ENCODE data around the gene FIZ1.

The FIZ1 gene

GRCh38 chr19:55635334-55635717, 36.0 kb upstream of the FIZ1 start:
- no peak for DNase-seq (ENCODE audit: low read depth)
- peak overlapping the region; percentile 100 for H3K4me3 ChIP-seq (ENCODE audit: low read length)
- TF ChIP-seq CTCF (conservative IDR thresholded peaks at IDR 0.05; ENCODE audit: low read length): no peak

- no peak for TF ChIP-seq CTCF (conservative IDR thresholded peaks at IDR 0.05; ENCODE audit: low read length)
- H3K4me3 ChIP-seq (ENCODE audit: low read length): no peak overlapping the region
- no peak for DNase-seq (ENCODE audit: low read depth)
Observed at GRCh38 chr19:55633861-55634260, 34.5 kb upstream of the FIZ1 start.

- peak; percentile 88 for TF ChIP-seq CTCF (conservative IDR thresholded peaks at IDR 0.05; ENCODE audit: low read length)
- H3K4me3 ChIP-seq (ENCODE audit: low read length): no peak overlapping the region
- DNase-seq (ENCODE audit: low read depth): peak; percentile 95
Observed at GRCh38 chr19:55632463-55632834, 33.1 kb upstream of the FIZ1 start.

GRCh38 chr19:55626350-55626749, 27.0 kb upstream of the FIZ1 start:
- no peak for DNase-seq (ENCODE audit: low read depth)
- TF ChIP-seq CTCF (conservative IDR thresholded peaks at IDR 0.05; ENCODE audit: low read length): no peak
- no peak overlapping the region for H3K4me3 ChIP-seq (ENCODE audit: low read length)

- H3K4me3 ChIP-seq (ENCODE audit: low read length): peak overlapping the region; percentile 75
- no peak for TF ChIP-seq CTCF (conservative IDR thresholded peaks at IDR 0.05; ENCODE audit: low read length)
- DNase-seq (ENCODE audit: low read depth): no peak
Observed at GRCh38 chr19:55625004-55625326, 25.6 kb upstream of the FIZ1 start.

GRCh38 chr19:55624109-55625003, 25.0 kb upstream of the FIZ1 start, which contains the start of gene ZNF784:
ZNF784 (minus strand) TSS chr19:55624566; CDS start chr19:55624561, 5 bp downstream.
- no peak for TF ChIP-seq CTCF (conservative IDR thresholded peaks at IDR 0.05; ENCODE audit: low read length)
- H3K4me3 ChIP-seq (ENCODE audit: low read length): peak within 1 kb of the TSS; percentile 75
- DNase-seq (ENCODE audit: low read depth): peak; percentile 88

- peak overlapping the region; percentile 40 for H3K4me3 ChIP-seq (ENCODE audit: low read length)
- TF ChIP-seq CTCF (conservative IDR thresholded peaks at IDR 0.05; ENCODE audit: low read length): no peak
- DNase-seq (ENCODE audit: low read depth): no peak
Observed at GRCh38 chr19:55623561-55623960, 24.2 kb upstream of the FIZ1 start.
